HepG2 (cell line): Measurements from ENCODE around the gene PLPP3. TPM values are rescaled to one million over a fixed set of nuclear protein-coding genes. Genes with fewer than 3 reads are reported as not detected.

Experiments
- DZIP1 ChIP-seq: sonication (generic); formaldehyde crosslinking; IDR thresholded peaks from 2 replicates; pipeline ENCODE4 v1.5.0; 2020; ENCODE audit warnings: mild to moderate bottlenecking, missing genetic modification reagents
- GPN1 ChIP-seq: sonication (generic); formaldehyde crosslinking; IDR thresholded peaks from 2 replicates; pipeline ENCODE4 v1.5.1; 2020; ENCODE audit warnings: missing genetic modification reagents, borderline replicate concordance
- HCFC1 ChIP-seq: fragments of 150-350 bp; IDR thresholded peaks from 2 replicates; pipeline ENCODE4 v1.6.1; 2014; ENCODE audit warnings: low read depth, low read length
- MLX ChIP-seq: IDR thresholded peaks from 2 replicates; pipeline ENCODE4 v1.6.1; 2016
- NFKB2 ChIP-seq: sonication (generic); formaldehyde crosslinking; IDR thresholded peaks from 2 replicates; pipeline ENCODE4 v1.4.0; 2020; ENCODE audit warnings: missing genetic modification reagents, borderline replicate concordance
- NFYB ChIP-seq: sonication (generic); formaldehyde crosslinking; IDR thresholded peaks from 2 replicates; pipeline ENCODE4 v1.4.0; 2020; ENCODE audit warnings: missing genetic modification reagents
- ZFX ChIP-seq: sonication (generic); formaldehyde crosslinking; IDR thresholded peaks from 2 replicates; pipeline ENCODE4 v1.4.0; 2020; ENCODE audit warnings: mild to moderate bottlenecking, low read depth, missing genetic modification reagents, moderate library complexity
- ZNF24 ChIP-seq: fragments of 450-650 bp; IDR thresholded peaks from 2 replicates; pipeline ENCODE4 v1.6.1; 2017; ENCODE audit warnings: antibody characterized with exemption, mild to moderate bottlenecking
- ZNF574 ChIP-seq: sonication (generic); formaldehyde crosslinking; IDR thresholded peaks from 2 replicates; pipeline ENCODE4 v1.4.0; 2020; ENCODE audit warnings: missing genetic modification reagents
- ZNF646 ChIP-seq: sonication (generic); formaldehyde crosslinking; IDR thresholded peaks from 2 replicates; pipeline ENCODE4 v1.9.0; 2021; ENCODE audit warnings: mild to moderate bottlenecking, missing genetic modification reagents
- ZNF713 ChIP-seq: sonication (generic); formaldehyde crosslinking; IDR thresholded peaks from 2 replicates; pipeline ENCODE4 v1.4.0; 2020; ENCODE audit warnings: mild to moderate bottlenecking, missing genetic modification reagents
- ZNF792 ChIP-seq: IDR thresholded peaks from 2 replicates; pipeline ENCODE4 v1.6.1; 2016
- polyA plus RNA-seq, 8 experiments: library from polyadenylated mRNA; depleted of rRNA in 3 of 8; stranded (reverse) in 7 of 8; unstranded in 1 of 8; fragments of >200 nt; fragmentation: Illumina TruSeq in 4 of 8; extraction: Trizol in 4 of 8; gene quantifications; 2 replicates each; pipeline versions ENCODE4 v1.2.1 to v1.2.3, GENCODE V29; 2011 to 2016; ENCODE audit warnings: low read depth in 4 of 8, missing spikeins in 1 of 8, mixed read lengths in 1 of 8; ENCODE audit not compliant: insufficient read depth in 1 of 8
- total RNA-seq, 5 experiments: library from RNA; depleted of rRNA; stranded (reverse); fragments of >200 nt; fragmentation: Illumina TruSeq; extraction: Trizol; gene quantifications; 2 replicates each; pipeline ENCODE4 v1.2.3, GENCODE V29; 2016; ENCODE audit warnings: low read depth in 1 of 5

PLPP3 gene
- total and polyA plus RNA-seq, 2 of the 13 experiments (the other 11 are each of a cell fraction or from before 2014, with no cell fraction given) = 49.7 to 65.8 TPM

GRCh38 chr1:56578963-56579875 is at the start of gene PLPP3 (continued):
- no peak for TF ChIP-seq DZIP1 (CRISPR knock-in tag)
- no peak for TF ChIP-seq ZNF792
- TF ChIP-seq ZNF574 = peak; percentile 55; the same call in 1 of the 2 replicates
- no peak for TF ChIP-seq HCFC1
- no peak; the same call in 1 of the 2 replicates for TF ChIP-seq NFYB
- peak; percentile 28; the same call in 1 of the 2 replicates for TF ChIP-seq NFKB2
- no peak for TF ChIP-seq ZNF713 (CRISPR knock-in tag)
- no peak for TF ChIP-seq MLX
- TF ChIP-seq ZFX = peak; percentile 24
- no peak for TF ChIP-seq ZNF24
- TF ChIP-seq ZNF646 (CRISPR knock-in tag) = no peak
- no peak for TF ChIP-seq GPN1 (CRISPR knock-in tag)
